CD8-positive, alpha-beta memory T cell (primary cell): Measurements from ENCODE around the gene STXBP6. TPM values are rescaled to one million over a fixed set of nuclear protein-coding genes. Genes with fewer than 3 reads are reported as not detected.

Source experiments
- CTCF ChIA-PET: fragments of 350-600 bp; sonication (Branson Sonifier 250); formaldehyde crosslinking; loops from one replicate; lab custom pipeline; 2021; ENCODE audit warnings: antibody characterized with exemption; lab: Charles Lee
- POLR2A ChIA-PET: fragments of 350-600 bp; sonication (Branson Sonifier 250); formaldehyde crosslinking; loops from one replicate; lab custom pipeline; 2021; ENCODE audit warnings: antibody characterized with exemption; lab: Charles Lee
- DNase-seq, 5 donors: peaks; one replicate each; pipeline versions ENCODE4 v3.0.0 to v3.0.0-alpha.2; 2020 to 2022; ENCODE audit warnings: mixed read lengths in 1 of 5
- H3K27ac ChIP-seq: one replicate; pipeline ENCODE4 v1.7.0; 2013; ENCODE audit warnings: low read depth, mild to moderate bottlenecking, low read length, moderate library complexity
- H3K27me3 ChIP-seq: 2 replicates; pipeline ENCODE4 v1.7.0; 2013; ENCODE audit warnings: low read length, mild to moderate bottlenecking; ENCODE audit not compliant: insufficient read depth, poor library complexity, severe bottlenecking
- H3K36me3 ChIP-seq: 2 replicates; pipeline ENCODE4 v1.7.0; 2013; ENCODE audit warnings: mild to moderate bottlenecking, low read length, moderate library complexity; ENCODE audit not compliant: insufficient read depth
- H3K4me1 ChIP-seq: 2 replicates; pipeline ENCODE4 v1.7.0; 2013; ENCODE audit warnings: mild to moderate bottlenecking, low read length, moderate library complexity; ENCODE audit not compliant: insufficient read depth
- H3K4me3 ChIP-seq: 2 replicates; pipeline ENCODE4 v1.7.0; 2013; ENCODE audit warnings: mild to moderate bottlenecking, low read length
- H3K9me3 ChIP-seq: 2 replicates; pipeline ENCODE4 v1.7.0; 2013; ENCODE audit warnings: mild to moderate bottlenecking, low read length
- H3K27ac Mint-ChIP-seq, 8 donors: one replicate each; pipeline ENCODE4 v1.8.0; 2020 to 2021; ENCODE audit warnings: mixed read lengths in 8 of 8, mild to moderate bottlenecking in 6 of 8, inconsistent platforms in 3 of 8, moderate library complexity in 3 of 8
- H3K27me3 Mint-ChIP-seq, 2 donors: one replicate each; pipeline ENCODE4 v1.8.0; 2020 to 2021; ENCODE audit warnings: mixed read lengths in 2 of 2, mild to moderate bottlenecking in 1 of 2, moderate library complexity in 1 of 2
- H3K36me3 Mint-ChIP-seq, 3 donors: one replicate each; pipeline ENCODE4 v1.8.0; 2020 to 2021; ENCODE audit warnings: mixed read lengths in 3 of 3, inconsistent platforms in 1 of 3, mild to moderate bottlenecking in 1 of 3
- H3K4me1 Mint-ChIP-seq, 3 donors: one replicate each; pipeline ENCODE4 v1.8.0; 2020 to 2021; ENCODE audit warnings: mixed read lengths in 3 of 3, inconsistent platforms in 1 of 3, mild to moderate bottlenecking in 1 of 3
- H3K4me3 Mint-ChIP-seq, 7 donors: one replicate each; pipeline ENCODE4 v1.8.0; 2020 to 2021; ENCODE audit warnings: mixed read lengths in 7 of 7, mild to moderate bottlenecking in 6 of 7, moderate library complexity in 4 of 7, inconsistent platforms in 2 of 7
- H3K9me3 Mint-ChIP-seq, 5 donors: one replicate each; pipeline ENCODE4 v1.8.0; 2020 to 2022; ENCODE audit warnings: mixed read lengths in 5 of 5, mild to moderate bottlenecking in 3 of 5, moderate library complexity in 2 of 5, inconsistent platforms in 1 of 5
- polyA plus RNA-seq: library from polyadenylated mRNA; unstranded; fragments of 300-500 nt; fragmentation: Illumina TruSeq; gene quantifications from one replicate; pipeline ENCODE4 v1.2.3, GENCODE V29; 2021
- total RNA-seq, 2 experiments: library from RNA; stranded (reverse); gene quantifications; one replicate each; pipeline ENCODE4 v1.2.3, GENCODE V29; 2021

The STXBP6 gene
- total and polyA plus RNA-seq, 3 experiments from 2014 or later = 0.28 to 0.38 TPM; not detected in 1

GRCh38 chr14:25089496-25089895 lies 39.5 kb upstream of the STXBP6 start:
- Histone ChIP-seq H3K4me1 (no peaks in the 10 kb centered on the region), H3K27ac (no peak overlapping the region), H3K4me3 (no peak overlapping the region), H3K36me3 (no peaks in the 10 kb centered on the region), H3K27me3 (peaks cover 3% of the 10 kb centered on the region), H3K9me3 (no peaks in the 10 kb centered on the region)
- Mint-ChIP-seq H3K9me3 (no peaks in the 10 kb centered on the region), H3K4me3 (no peak overlapping the region), H3K36me3 (no peaks in the 10 kb centered on the region), H3K4me1 (no peaks in the 10 kb centered on the region), H3K27me3 (peaks cover 19 to 56% of the 10 kb centered on the region in 2 donors), H3K27ac (no peak overlapping the region)
- CTCF ChIA-PET = no interaction called here
- DNase-seq = no peak
- POLR2A ChIA-PET = no interaction called here

GRCh38 chr14:25086821-25087396 lies 37.0 kb upstream of the STXBP6 start:
- H3K36me3 ChIP-seq = no peaks in the 10 kb centered on the region

GRCh38 chr14:25086081-25086480 lies 36.1 kb upstream of the STXBP6 start:
- H3K4me3 Mint-ChIP-seq = no peak overlapping the region
- ChIA-PET POLR2A (no interaction called here), CTCF (no interaction called here)
- Histone ChIP-seq H3K36me3 (no peaks in the 10 kb centered on the region), H3K27ac (no peak overlapping the region), H3K9me3 (no peaks in the 10 kb centered on the region), H3K4me1 (no peaks in the 10 kb centered on the region), H3K27me3 (no peaks in the 10 kb centered on the region), H3K4me3 (no peak overlapping the region)
- H3K9me3 Mint-ChIP-seq = no peaks in the 10 kb centered on the region
- DNase-seq = no peak
- peaks cover 15 to 65% of the 10 kb centered on the region in 2 donors for H3K27me3 Mint-ChIP-seq
- no peak overlapping the region for H3K27ac Mint-ChIP-seq
- H3K4me1 Mint-ChIP-seq = no peaks in the 10 kb centered on the region
- H3K36me3 Mint-ChIP-seq = no peaks in the 10 kb centered on the region

More at GRCh38 chr14:25086821-25087396, 37.0 kb upstream of the STXBP6 start:
- no peak overlapping the region for H3K4me3 Mint-ChIP-seq
- H3K27ac Mint-ChIP-seq = no peak overlapping the region
- POLR2A ChIA-PET = no interaction called here
- peaks cover 15 to 63% of the 10 kb centered on the region in 2 donors for H3K27me3 Mint-ChIP-seq
- no peak for DNase-seq
- no peak overlapping the region for H3K27ac ChIP-seq
- H3K4me3 ChIP-seq = no peak overlapping the region
- no peaks in the 10 kb centered on the region for H3K36me3 Mint-ChIP-seq
- no peaks in the 10 kb centered on the region for H3K4me1 ChIP-seq
- no peaks in the 10 kb centered on the region for H3K9me3 Mint-ChIP-seq
- CTCF ChIA-PET = no interaction called here
- no peaks in the 10 kb centered on the region for H3K27me3 ChIP-seq
- H3K4me1 Mint-ChIP-seq = no peaks in the 10 kb centered on the region
- no peaks in the 10 kb centered on the region for H3K9me3 ChIP-seq

- Histone ChIP-seq H3K27ac (no peak overlapping the region), H3K9me3 (no peaks in the 10 kb centered on the region), H3K36me3 (no peaks in the 10 kb centered on the region), H3K27me3 (no peaks in the 10 kb centered on the region), H3K4me3 (no peak overlapping the region), H3K4me1 (no peaks in the 10 kb centered on the region)
- CTCF ChIA-PET = no interaction called here
- Mint-ChIP-seq H3K27me3 (peaks cover 5 to 51% of the 10 kb centered on the region in 2 donors), H3K4me3 (no peak overlapping the region), H3K4me1 (no peaks in the 10 kb centered on the region), H3K27ac (no peak overlapping the region), H3K9me3 (no peaks in the 10 kb centered on the region), H3K36me3 (no peaks in the 10 kb centered on the region)
- POLR2A ChIA-PET = no interaction called here
- no peak for DNase-seq
Observed at GRCh38 chr14:25080682-25081081, 30.7 kb upstream of the STXBP6 start.

GRCh38 chr14:25079311-25079710 lies 29.4 kb upstream of the STXBP6 start:
- no peak for DNase-seq
- no peaks in the 10 kb centered on the region for H3K4me1 Mint-ChIP-seq
- no peak overlapping the region for H3K27ac ChIP-seq
- H3K4me1 ChIP-seq = no peaks in the 10 kb centered on the region
- H3K9me3 ChIP-seq = no peaks in the 10 kb centered on the region
- H3K27ac Mint-ChIP-seq = no peak overlapping the region
- ChIA-PET POLR2A (no interaction called here), CTCF (no interaction called here)
- no peaks in the 10 kb centered on the region for H3K36me3 ChIP-seq
- H3K4me3 ChIP-seq = no peak overlapping the region
- H3K27me3 Mint-ChIP-seq = peaks cover 6 to 47% of the 10 kb centered on the region in 2 donors
- no peaks in the 10 kb centered on the region for H3K27me3 ChIP-seq
- no peak overlapping the region for H3K4me3 Mint-ChIP-seq
- H3K9me3 Mint-ChIP-seq = no peaks in the 10 kb centered on the region
- H3K36me3 Mint-ChIP-seq = no peaks in the 10 kb centered on the region

- ChIA-PET POLR2A (no interaction called here), CTCF (no interaction called here)
- Histone ChIP-seq H3K9me3 (no peaks in the 10 kb centered on the region), H3K36me3 (no peaks in the 10 kb centered on the region), H3K4me1 (no peaks in the 10 kb centered on the region), H3K27me3 (no peaks in the 10 kb centered on the region), H3K27ac (no peak overlapping the region), H3K4me3 (no peak overlapping the region)
- H3K27me3 Mint-ChIP-seq = peaks cover 6 to 21% of the 10 kb centered on the region in 2 donors
- H3K4me3 Mint-ChIP-seq = no peak overlapping the region
- no peaks in the 10 kb centered on the region for H3K36me3 Mint-ChIP-seq
- no peak overlapping the region for H3K27ac Mint-ChIP-seq
- no peaks in the 10 kb centered on the region for H3K9me3 Mint-ChIP-seq
- DNase-seq = no peak
- no peaks in the 10 kb centered on the region for H3K4me1 Mint-ChIP-seq
Observed at GRCh38 chr14:25074099-25074685, 24.2 kb upstream of the STXBP6 start.

GRCh38 chr14:25069879-25070278 lies 19.9 kb upstream of the STXBP6 start:
- no peak for DNase-seq
- Mint-ChIP-seq H3K27ac (no peak overlapping the region), H3K9me3 (peaks cover 0 to 2% (median 0%) of the 10 kb centered on the region in 5 donors), H3K4me1 (no peaks in the 10 kb centered on the region), H3K27me3 (peaks cover 3 to 14% of the 10 kb centered on the region in 2 donors), H3K36me3 (no peaks in the 10 kb centered on the region), H3K4me3 (no peak overlapping the region)
- ChIA-PET CTCF (no interaction called here), POLR2A (no interaction called here)
- Histone ChIP-seq H3K36me3 (no peaks in the 10 kb centered on the region), H3K27ac (no peak overlapping the region), H3K4me3 (no peak overlapping the region), H3K4me1 (no peaks in the 10 kb centered on the region), H3K9me3 (no peaks in the 10 kb centered on the region), H3K27me3 (no peaks in the 10 kb centered on the region)

GRCh38 chr14:25067600-25067999 lies 17.7 kb upstream of the STXBP6 start:
- Histone ChIP-seq H3K27me3 (no peaks in the 10 kb centered on the region), H3K9me3 (no peaks in the 10 kb centered on the region), H3K4me1 (no peaks in the 10 kb centered on the region), H3K36me3 (no peaks in the 10 kb centered on the region), H3K27ac (no peak overlapping the region), H3K4me3 (no peak overlapping the region)
- Mint-ChIP-seq H3K27ac (no peak overlapping the region), H3K27me3 (peaks cover 3 to 20% of the 10 kb centered on the region in 2 donors), H3K9me3 (peaks cover 0 to 2% (median 0%) of the 10 kb centered on the region in 5 donors), H3K36me3 (no peaks in the 10 kb centered on the region), H3K4me1 (no peaks in the 10 kb centered on the region), H3K4me3 (no peak overlapping the region)
- ChIA-PET CTCF (no interaction called here), POLR2A (no interaction called here)
- DNase-seq = no peak
